HG02870 (cell line): ENCODE measurements around the gene ZW10.
"Not testable (repeated sequence)": the region's sequence is repeated elsewhere in the genome, so short reads cannot be mapped to it uniquely, and the experiment has no call there.

Experiments
- ATAC-seq: cut with Tn5 transposase; IDR thresholded peaks from one replicate; pipeline ENCODE4 v1.9.1; 2021; ENCODE audit warnings: mild to moderate bottlenecking, moderate library complexity; ENCODE audit not compliant: unreplicated experiment

ZW10 gene, protein sequence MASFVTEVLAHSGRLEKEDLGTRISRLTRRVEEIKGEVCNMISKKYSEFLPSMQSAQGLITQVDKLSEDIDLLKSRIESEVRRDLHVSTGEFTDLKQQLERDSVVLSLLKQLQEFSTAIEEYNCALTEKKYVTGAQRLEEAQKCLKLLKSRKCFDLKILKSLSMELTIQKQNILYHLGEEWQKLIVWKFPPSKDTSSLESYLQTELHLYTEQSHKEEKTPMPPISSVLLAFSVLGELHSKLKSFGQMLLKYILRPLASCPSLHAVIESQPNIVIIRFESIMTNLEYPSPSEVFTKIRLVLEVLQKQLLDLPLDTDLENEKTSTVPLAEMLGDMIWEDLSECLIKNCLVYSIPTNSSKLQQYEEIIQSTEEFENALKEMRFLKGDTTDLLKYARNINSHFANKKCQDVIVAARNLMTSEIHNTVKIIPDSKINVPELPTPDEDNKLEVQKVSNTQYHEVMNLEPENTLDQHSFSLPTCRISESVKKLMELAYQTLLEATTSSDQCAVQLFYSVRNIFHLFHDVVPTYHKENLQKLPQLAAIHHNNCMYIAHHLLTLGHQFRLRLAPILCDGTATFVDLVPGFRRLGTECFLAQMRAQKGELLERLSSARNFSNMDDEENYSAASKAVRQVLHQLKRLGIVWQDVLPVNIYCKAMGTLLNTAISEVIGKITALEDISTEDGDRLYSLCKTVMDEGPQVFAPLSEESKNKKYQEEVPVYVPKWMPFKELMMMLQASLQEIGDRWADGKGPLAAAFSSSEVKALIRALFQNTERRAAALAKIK

DNA sequence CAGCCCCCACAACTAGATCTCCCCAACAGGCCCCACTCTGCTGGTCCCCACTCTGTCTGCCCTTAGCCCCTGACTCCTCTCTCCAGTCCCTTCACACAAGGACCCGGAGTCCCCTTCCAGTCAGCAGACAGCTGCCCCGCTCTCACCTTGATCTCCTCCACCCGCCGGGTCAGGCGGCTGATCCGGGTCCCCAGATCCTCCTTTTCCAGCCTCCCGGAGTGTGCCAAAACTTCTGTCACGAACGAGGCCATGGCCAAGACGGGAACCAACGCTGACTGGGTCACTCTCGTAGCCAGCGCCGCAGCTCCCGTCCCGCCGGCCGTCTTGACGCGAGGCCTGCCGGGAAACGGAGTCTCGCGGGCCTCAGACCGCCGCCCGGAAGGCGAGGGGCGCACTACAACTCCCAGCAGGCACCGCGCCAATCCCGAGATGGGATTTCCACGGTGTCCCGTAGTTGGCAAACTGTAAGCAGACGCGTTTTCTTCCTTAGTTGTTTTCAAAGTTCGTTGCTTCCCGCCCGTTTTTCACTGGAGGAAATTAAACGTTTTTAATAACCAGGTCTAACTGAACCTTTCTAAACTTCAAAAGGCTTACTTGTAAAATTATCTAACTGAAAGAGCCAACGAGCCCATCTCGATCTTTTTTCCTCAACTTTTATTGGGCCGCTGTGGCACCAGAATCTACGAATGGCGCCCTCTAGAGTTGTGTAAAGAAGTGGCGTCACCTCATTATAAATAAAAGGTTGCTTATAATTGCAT, at the start of gene ZW10:
Gene ZW10, minus strand, starts transcription at position 277 of the 758 bp plus-strand sequence. Its CDS starts 26 bp downstream, at position 251.
- peak; percentile 96 for ATAC-seq

- no peak for ATAC-seq
Observed at GRCh38 chr11:113818426-113818825, 44.9 kb upstream of the ZW10 start.

GRCh38 chr11:113817626-113818025, 44.1 kb upstream of the ZW10 start:
- ATAC-seq: no peak

GRCh38 chr11:113817162-113817561, 43.7 kb upstream of the ZW10 start:
- no peak for ATAC-seq

DNA sequence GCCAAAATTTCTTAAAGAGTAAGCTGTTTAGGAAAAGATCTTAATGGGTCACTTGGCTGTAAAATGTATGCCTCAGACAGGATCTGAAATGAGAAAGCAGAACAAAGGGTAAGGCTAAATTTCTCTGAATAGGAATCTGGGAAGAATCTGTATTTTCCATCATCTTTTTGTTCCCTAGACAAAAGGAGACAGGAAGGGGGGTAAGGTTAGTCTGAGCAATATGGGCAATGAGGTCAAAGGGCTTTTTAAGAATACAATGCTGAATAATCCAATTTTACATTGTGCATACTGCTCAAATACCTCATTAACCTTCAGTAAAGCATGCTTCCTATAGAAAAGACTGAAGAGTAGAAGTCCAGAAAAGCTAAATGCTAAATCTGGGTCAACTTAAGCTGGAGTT, 40.7 kb upstream of the ZW10 start:
- no peak for ATAC-seq

- no peak for ATAC-seq
Observed at GRCh38 chr11:113808931-113809330, 35.4 kb upstream of the ZW10 start.

GRCh38 chr11:113806406-113806805, 32.9 kb upstream of the ZW10 start:
- ATAC-seq: no peak

DNA sequence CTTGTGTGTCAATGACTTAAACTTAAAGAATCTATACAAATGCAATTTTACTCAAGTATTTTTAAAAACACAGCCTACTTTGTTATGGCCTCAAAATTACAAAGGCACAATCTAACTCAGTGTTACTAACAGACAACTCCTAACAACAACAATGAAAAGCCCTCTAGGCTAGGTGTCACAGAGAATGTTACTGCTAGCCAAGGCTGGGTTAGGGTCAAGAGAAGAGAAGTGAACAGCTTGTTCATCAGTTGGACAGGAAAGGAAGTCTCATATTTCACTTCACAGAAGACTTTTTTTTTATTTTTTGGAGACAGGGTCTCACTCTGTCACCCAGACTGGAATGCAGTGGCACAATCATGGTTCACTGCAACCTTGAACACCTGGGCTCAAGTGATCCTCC, 32.1 kb upstream of the ZW10 start:
- ATAC-seq: no peak

GRCh38 chr11:113802621-113803020, 29.1 kb upstream of the ZW10 start:
- ATAC-seq: no peak

DNA sequence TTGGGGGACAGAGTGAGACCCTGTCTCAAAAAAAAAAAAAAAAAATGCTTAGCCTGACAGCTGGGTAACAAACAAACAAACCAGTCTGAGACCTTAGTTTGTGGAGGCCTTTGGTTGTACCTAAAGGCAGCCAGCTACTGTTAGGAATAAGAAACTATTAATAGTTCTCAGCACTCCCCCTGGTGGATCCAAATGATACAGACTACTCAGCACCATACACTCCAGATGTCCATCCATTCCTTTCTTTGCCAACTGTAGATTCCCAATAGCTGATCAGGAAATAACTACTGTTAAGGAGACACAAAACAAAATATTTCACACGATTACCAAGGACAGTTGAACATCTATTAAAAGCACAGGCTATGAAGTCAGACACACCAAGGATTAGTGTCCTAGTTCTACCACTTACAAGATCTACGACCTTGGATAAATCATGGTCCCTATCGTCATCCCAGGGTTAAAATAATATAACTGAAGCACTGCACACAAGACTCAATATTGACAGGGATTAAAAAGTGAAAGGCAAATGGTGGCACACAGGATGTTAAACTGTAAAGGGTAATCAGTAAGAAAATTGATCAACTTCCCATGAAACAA, 23.3 kb upstream of the ZW10 start:
- ATAC-seq: peak; percentile 59

- no peak for ATAC-seq
Observed at GRCh38 chr11:113789675-113790320, 16.3 kb upstream of the ZW10 start.

- ATAC-seq: not testable (repeated sequence)
Observed at GRCh38 chr11:113789016-113789415, 15.5 kb upstream of the ZW10 start.

DNA sequence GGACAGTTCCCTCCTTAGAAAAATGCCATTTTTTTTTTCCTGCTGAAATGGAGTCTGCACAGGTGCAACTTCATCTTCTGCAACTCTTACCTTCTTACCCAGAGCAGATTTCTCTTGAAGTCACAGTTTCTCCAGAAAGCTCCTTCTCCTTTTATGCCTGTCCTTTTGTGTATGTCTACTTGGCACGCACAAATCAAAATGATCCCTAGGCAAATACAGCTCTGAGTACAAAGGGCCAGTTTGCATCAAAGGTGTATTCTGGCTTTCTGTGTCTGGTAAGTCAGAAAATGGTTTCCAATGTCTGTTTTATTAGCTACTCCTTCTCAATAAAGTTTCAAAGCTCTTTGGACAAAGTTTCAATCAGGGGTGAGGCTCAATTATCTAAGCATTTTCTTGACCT, 8.6 kb upstream of the ZW10 start:
- ATAC-seq: no peak

DNA sequence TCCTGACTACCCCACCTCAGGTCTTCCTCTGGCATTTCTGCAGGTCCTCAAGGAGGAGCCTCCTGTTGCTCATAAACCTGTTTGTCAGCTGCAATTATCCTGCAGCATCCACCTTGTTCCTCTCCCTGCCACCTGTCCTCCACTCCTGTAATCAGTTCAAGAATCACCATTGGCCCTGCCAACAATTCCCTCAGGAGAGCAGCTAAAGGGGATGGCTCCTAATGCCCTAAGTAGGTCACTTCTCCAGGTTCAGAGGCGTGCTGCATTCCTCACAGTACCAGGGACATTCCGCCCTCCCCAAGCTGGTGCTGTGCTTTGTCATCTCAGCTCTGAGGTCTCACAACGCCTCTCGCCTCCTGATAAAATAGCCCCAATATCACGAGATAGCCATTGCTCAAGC, 8.2 kb upstream of the ZW10 start:
- ATAC-seq: no peak

DNA sequence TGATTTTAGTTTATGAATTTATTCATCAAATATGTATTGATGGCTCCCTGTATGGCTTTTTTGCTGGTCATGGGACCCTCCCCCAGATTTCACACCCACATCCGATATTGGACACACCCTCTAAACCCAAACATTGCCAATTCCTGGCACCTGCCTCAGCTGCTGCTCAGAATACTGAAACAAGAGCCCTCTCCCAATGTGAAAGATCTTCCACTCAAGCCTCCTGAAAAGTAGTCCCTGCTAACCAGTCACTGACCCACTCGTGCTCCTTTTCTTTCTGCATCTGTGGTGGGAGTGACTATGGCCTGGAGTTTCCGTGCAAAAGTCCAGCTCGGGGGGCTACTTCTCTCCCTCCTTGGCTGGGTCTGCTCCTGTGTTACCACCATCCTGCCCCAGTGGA, 6.0 kb upstream of the ZW10 start, which contains the start of gene CLDN25:
Gene CLDN25, plus strand, starts transcription at position 301 of the 400 bp plus-strand sequence. Its CDS starts 0 bp downstream, at position 301.
- ATAC-seq: no peak

DNA sequence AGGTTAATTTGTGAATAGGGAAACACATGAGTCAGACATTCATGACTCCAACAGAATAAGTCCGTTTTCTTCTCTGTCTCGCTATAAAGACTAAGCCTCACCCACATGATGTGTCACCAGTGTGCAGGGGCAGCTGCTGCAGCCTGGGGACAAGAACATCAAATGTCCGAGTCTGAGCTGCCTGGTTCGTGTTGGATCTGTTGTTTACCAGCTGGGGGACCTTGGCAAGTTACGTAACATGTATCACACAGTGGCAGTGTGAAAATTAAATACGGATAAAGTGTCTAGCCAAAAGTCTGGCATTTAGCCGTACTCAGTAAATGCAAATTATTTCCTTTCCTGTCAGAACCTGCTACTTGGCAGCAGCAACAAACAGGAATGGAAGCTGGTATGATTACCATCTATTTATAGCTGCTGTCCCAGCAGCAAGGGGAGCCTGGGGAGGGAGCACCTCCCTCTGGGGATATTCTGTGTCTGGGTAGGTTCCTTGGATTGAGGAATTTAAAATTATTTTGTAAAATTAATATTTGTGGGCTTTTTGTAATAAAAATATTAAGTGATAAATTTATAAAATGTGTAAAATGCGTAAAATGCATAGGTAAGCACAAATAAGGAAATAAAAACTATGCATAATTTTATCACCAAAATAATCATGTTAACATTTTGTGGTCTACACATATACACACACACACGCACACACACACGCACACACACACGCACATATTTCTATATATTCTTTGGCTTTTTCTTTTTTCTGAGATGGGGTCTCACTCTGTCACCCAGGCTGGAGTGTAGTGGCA, 4.8 kb upstream of the ZW10 start:
- ATAC-seq: no peak

DNA sequence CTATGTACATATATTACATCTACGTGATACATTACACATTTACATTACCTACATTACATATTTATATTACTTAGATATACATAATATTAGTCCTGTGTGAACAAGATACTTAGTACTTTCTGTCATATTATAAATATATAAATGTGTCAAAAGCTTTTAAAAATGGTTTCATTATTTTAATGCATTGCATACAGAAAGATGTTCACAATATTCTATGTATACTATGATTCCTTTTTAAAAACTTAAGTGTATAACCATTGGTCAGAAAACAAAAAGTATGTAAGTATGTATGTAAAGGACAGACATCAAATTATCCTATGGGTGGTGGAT, 647 bp upstream of the ZW10 start:
- no peak for ATAC-seq

GRCh38 chr11:113773092-113773415, 438 bp downstream of the ZW10 start:
- no peak for ATAC-seq

DNA sequence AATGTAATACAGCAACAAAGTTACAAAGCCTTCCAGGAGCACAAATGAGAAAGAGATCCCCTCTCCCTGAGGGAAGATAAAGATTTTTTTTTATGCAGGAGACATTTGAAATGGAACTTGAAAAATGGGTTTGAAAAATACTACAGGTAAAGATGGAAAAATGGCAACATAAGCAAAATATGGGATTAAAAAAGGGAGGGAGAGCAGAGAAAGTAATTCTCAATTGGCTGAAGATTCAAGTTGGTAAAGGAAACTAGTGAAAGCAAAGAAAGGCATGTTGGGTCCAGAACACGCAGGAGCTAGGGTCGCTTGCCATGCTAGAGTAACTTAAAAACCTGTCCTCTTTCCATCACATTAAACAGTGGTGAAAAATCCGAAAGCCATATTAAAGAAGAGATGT, 1.5 kb downstream of the ZW10 start:
- ATAC-seq: no peak
